Ovary (tissue), 9 donors: Measurements from ENCODE around the gene CHST14. TPM values are rescaled to one million over a fixed set of nuclear protein-coding genes. Genes with fewer than 3 reads are reported as not detected.

Experiments used
- DNase-seq, 5 donors: peaks; one replicate each; pipeline ENCODE4 v3.0.0-alpha.2; 2019 to 2020
- H3K27ac ChIP-seq, 2 donors: fragments of 200-600 bp; one replicate each; pipeline versions ENCODE4 v1.5.1 to v1.8.0; 2019 to 2022
- H3K27me3 ChIP-seq: fragments of 200-600 bp; one replicate; pipeline ENCODE4 v1.8.0; 2022
- H3K36me3 ChIP-seq: fragments of 200-600 bp; sonication (generic); one replicate; pipeline ENCODE4 v1.5.1; 2019
- H3K4me1 ChIP-seq: one replicate; pipeline ENCODE4 v1.8.1; 2013; ENCODE audit warnings: mild to moderate bottlenecking, moderate library complexity; ENCODE audit not compliant: insufficient read depth
- H3K4me3 ChIP-seq: fragments of 200-600 bp; sonication (generic); one replicate; pipeline ENCODE4 v1.5.1; 2017
- H3K9me3 ChIP-seq, 2 donors: fragments of 200-600 bp in 1 of 2; sonication (generic) in 1 of 2; one replicate each; pipeline versions ENCODE4 v1.5.1 to v1.8.1; 2013 to 2019; ENCODE audit warnings: mild to moderate bottlenecking in 1 of 2, moderate library complexity in 1 of 2
- EP300 ChIP-seq: sonication (generic); formaldehyde crosslinking; IDR thresholded peaks from one replicate; pipeline ENCODE4 v1.6.1; 2017; ENCODE audit warnings: antibody characterized with exemption
- POLR2A ChIP-seq: fragments of 450-650 bp; IDR thresholded peaks from one replicate; pipeline ENCODE4 v1.6.1; 2017; ENCODE audit warnings: antibody characterized with exemption, mild to moderate bottlenecking, moderate library complexity
- WGBS, 3 donors: extraction: QIAGEN DNeasy Blood & Tissue Kit in 1 of 3; methylation state at CpG; one replicate each; pipeline versions ENCODE4 v1.1.5 to v1.1.7; 2013 to 2017; 5-methylcytosine and 5-hydroxymethylcytosine counted together
- intact Hi-C, 4 donors: fragments of 100-400 bp; cut with DNase I; formaldehyde crosslinking; loops; one replicate each; pipeline versions ENCODE4 v1.11.0 to v1.15.1; 2022 to 2023
- polyA plus RNA-seq, 2 donors: library from polyadenylated mRNA; stranded (reverse); fragments of 200-250 nt in 1 of 2; fragments of 350-450 nt in 1 of 2; fragmentation: Illumina TruSeq in 1 of 2; extraction: RNeasy Lipid Tissue Mini Kit (QIAGEN cat#74804) in 1 of 2; gene quantifications; one replicate each; pipeline ENCODE4 v1.2.3, GENCODE V29; 2013 to 2014
- total RNA-seq, 7 donors: library from RNA; depleted of rRNA in 2 of 7; stranded (reverse); fragments of >200 nt in 2 of 7; fragmentation: NEBNext Ultra II Directional in 3 of 7; extraction: Animal tissue kit (Norgen Biotek cat#: 25700) in 3 of 7; gene quantifications; one replicate each; pipeline versions ENCODE4 v1.1.0 to v1.2.4, GENCODE V29; 2016 to 2023
- TF ChIP-seq, protein P1 (sequence below), 3 donors: fragments of 450-650 bp in 2 of 3; fragments of 200-600 bp in 1 of 3; IDR thresholded peaks; one replicate each; pipeline versions ENCODE4 v1.5.1 to v1.8.0; 2016 to 2022; ENCODE audit warnings: antibody characterized with exemption in 3 of 3, mild to moderate bottlenecking in 1 of 3
- donor health status: DM: no; HTN: no; CAD: no; lungs with moderate emphysema.
- donor health status: DM: no; HTN: no; CAD: no.
- donor health status: Bipolar disorder and iron deficiency.
- donor health status: DM: yes; HTN: yes; CAD: no.
- donor health status: DM: no; HTN: no; CAD: no.
- donor health status: DM: yes; HTN: yes; CAD: no.

CHST14 gene
- total and polyA plus RNA-seq, 9 donors: 8.2 to 28.3 (median 23.8) TPM

DNA sequence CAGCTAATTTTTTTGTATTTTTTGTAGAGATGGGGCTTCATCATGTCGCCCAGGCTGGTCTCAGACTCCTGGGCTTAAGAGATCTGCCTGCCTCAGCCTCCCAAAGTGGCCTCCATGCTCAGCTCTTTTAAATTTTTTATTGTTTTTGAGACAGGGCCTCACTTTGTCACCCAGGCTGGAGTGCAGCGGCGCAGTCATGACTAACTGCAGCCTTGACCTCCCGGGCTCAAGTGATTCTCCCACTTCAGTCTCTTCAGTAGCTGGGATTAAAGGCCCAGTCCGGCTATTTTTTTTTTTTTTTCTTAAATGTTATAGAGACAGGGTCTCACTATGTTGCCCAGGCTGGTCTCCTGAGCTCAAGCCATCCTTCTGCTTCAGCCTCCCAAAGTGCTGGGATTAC, 45.1 kb upstream of the CHST14 start:
- no peaks in the 10 kb centered on the region for H3K9me3 ChIP-seq
- intact Hi-C loops: loop anchor here in 3 of 4 donors (10.0 kb wide), 3 partner anchors 61 to 381 kb away; no protein-coding TSS in a partner anchor
- WGBS, 3 donors: 70 to 79% (median 77%) methylated on average over 5 of the region's 5 CpGs
- TF ChIP-seq POLR2A (no peak), EP300 (no peak)
- TF ChIP-seq, protein P1, sequence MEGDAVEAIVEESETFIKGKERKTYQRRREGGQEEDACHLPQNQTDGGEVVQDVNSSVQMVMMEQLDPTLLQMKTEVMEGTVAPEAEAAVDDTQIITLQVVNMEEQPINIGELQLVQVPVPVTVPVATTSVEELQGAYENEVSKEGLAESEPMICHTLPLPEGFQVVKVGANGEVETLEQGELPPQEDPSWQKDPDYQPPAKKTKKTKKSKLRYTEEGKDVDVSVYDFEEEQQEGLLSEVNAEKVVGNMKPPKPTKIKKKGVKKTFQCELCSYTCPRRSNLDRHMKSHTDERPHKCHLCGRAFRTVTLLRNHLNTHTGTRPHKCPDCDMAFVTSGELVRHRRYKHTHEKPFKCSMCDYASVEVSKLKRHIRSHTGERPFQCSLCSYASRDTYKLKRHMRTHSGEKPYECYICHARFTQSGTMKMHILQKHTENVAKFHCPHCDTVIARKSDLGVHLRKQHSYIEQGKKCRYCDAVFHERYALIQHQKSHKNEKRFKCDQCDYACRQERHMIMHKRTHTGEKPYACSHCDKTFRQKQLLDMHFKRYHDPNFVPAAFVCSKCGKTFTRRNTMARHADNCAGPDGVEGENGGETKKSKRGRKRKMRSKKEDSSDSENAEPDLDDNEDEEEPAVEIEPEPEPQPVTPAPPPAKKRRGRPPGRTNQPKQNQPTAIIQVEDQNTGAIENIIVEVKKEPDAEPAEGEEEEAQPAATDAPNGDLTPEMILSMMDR (IDR thresholded peaks at IDR 0.05): no peak
- no peak for DNase-seq
- H3K27me3 ChIP-seq: no peaks in the 10 kb centered on the region
- H3K4me3 ChIP-seq: no peak overlapping the region
- no peaks in the 10 kb centered on the region for H3K36me3 ChIP-seq
- H3K27ac ChIP-seq: no peak overlapping the region
- H3K4me1 ChIP-seq: peaks cover 9% of the 10 kb centered on the region

DNA sequence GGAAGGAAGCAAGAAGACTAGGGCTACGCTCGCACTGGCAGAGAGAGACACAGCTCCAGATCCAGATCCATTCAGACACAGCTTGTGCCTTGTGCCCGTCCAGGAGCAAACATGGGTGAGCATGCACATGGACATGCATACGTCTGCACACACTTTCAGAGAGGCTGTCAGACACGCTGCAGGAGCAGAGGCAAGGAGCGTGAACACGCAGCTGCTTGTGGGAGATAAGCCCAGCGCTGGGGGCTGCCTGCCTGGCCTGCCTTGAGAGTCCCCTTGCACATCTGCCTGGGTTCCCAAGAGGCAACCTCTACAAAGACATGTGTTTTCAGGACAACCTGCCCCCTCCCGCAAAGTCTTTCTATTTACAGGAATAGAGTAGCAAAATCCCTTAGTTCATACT, 43.6 kb upstream of the CHST14 start:
- TF ChIP-seq EP300 (no peak), POLR2A (no peak)
- TF ChIP-seq, protein P1 (IDR thresholded peaks at IDR 0.05): no peak
- 87 to 92% (median 90%) methylated on average over 9 of the region's 9 CpGs for WGBS, 3 donors
- Histone ChIP-seq H3K27ac (no peak overlapping the region), H3K27me3 (no peaks in the 10 kb centered on the region), H3K9me3 (no peaks in the 10 kb centered on the region), H3K36me3 (no peaks in the 10 kb centered on the region), H3K4me3 (no peak overlapping the region), H3K4me1 (no peaks in the 10 kb centered on the region)
- DNase-seq: no peak
- intact Hi-C loops: loop anchor here in 3 of 4 donors (10.0 kb wide), 3 partner anchors 62 to 382 kb away; no protein-coding TSS in a partner anchor

DNA sequence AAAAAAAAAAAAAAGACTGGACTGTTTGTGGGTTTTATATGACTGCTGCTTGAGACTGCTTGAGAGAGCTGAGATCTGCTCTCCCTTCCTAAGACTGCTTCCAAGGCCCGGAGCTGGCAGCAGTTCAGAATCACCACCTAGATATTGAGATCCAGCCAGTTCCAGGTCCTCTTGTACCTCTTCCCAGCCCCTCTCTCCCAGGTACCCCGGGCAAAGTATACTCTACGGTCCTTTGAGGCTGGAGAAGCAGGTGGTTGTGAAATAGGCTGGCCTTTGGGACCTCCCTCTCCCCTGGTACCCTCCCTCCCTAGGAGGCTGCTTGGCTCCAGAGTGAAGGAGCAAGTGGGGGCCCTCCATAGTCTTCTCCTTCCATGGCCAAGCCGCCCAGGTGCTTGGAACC, 42.6 kb upstream of the CHST14 start:
- intact Hi-C loops: loop anchor here in 3 of 4 donors (10.0 kb wide), 3 partner anchors 63 to 383 kb away; no protein-coding TSS in a partner anchor
- no peaks in the 10 kb centered on the region for H3K36me3 ChIP-seq
- WGBS, 3 donors: 87 to 91% (median 88%) methylated on average over 4 of the region's 4 CpGs
- H3K9me3 ChIP-seq: no peaks in the 10 kb centered on the region
- no peaks in the 10 kb centered on the region for H3K4me1 ChIP-seq
- no peak overlapping the region for H3K4me3 ChIP-seq
- no peak for DNase-seq
- no peak overlapping the region for H3K27ac ChIP-seq
- TF ChIP-seq POLR2A (no peak), EP300 (no peak)
- TF ChIP-seq, protein P1 (IDR thresholded peaks at IDR 0.05): no peak
- H3K27me3 ChIP-seq: no peaks in the 10 kb centered on the region

DNA sequence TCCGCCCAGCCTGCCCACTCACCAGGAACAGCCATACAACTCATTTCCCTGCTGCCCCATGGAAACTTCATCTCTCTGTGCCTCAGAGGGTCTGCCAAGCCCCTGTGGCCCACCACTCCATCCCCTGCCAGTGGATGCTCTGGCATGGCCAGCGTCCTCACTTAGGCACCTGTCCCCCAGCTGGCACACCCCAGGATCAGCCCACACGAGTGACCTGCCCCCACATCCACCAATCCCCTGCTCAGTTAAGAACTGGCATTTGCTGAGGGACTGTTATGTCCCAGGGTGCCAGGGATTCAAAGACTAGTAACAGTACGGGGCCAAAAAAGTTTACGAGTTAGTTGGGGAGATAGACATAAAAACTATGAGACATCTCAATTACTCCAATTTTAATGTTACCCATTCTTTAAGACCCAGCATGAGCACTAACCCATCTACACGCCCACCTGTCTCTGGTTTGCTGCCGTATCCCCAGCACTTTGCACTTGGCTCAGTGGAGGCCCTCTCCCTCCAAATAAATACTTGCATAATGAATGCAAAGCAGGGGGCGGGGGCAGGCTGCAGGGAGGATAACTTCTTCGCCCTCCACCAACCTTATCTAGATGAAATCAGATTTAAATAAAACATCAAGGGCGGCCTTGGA, 41.6 kb upstream of the CHST14 start:
- intact Hi-C loops: loop anchor here in 3 of 4 donors (10.0 kb wide), 3 partner anchors 64 to 384 kb away; no protein-coding TSS in a partner anchor
- Histone ChIP-seq H3K9me3 (no peaks in the 10 kb centered on the region), H3K27me3 (no peaks in the 10 kb centered on the region), H3K27ac (no peak overlapping the region), H3K4me1 (no peaks in the 10 kb centered on the region), H3K36me3 (no peaks in the 10 kb centered on the region), H3K4me3 (no peak overlapping the region)
- TF ChIP-seq EP300 (no peak), POLR2A (no peak)
- TF ChIP-seq, protein P1 (IDR thresholded peaks at IDR 0.05): no peak
- DNase-seq: no peak
- 83 to 90% (median 85%) methylated on average over 9 to 10 of the region's 10 CpGs for WGBS, 3 donors
